ENCODE data around the gene BST1.

Gene BST1

DNA sequence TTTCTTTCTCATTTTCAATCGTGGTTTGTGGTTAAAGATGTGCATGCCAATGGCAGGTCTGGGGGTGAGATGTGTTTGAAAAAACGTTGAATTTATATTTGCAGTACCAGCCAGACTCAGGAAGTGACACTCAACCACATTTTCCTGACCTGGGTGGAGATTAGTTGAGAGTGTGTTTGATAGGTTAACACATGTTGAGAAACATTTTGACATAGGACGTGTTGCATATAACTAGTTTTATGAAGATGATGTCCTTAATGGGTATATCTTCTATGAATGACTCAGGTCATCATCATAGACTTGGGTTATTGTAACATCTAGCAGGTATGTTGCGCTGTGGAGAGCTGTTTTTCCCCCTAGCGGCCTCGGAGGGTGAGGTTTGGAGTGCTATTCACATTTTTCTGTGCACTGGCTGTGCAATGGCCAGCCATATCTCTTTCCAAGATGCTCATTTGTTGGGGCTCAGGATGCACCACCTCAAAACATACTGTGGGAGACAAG is 53.5 kb downstream of the BST1 start:
- TF ChIP-seq RAD21 (IDR thresholded peaks at IDR 0.05; ENCODE audit: low read depth) (no peak), CEBPB (IDR thresholded peaks at IDR 0.05) (no peak), YY1 (IDR thresholded peaks at IDR 0.05; ENCODE audit: low read depth) (no peak), TCF12 (IDR thresholded peaks at IDR 0.05; ENCODE audit: low read depth) (no peak), EP300 (IDR thresholded peaks at IDR 0.05; ENCODE audit: borderline replicate concordance) (no peak), TEAD4 (IDR thresholded peaks at IDR 0.05) (no peak), NFIC (IDR thresholded peaks at IDR 0.05) (no peak), CREB1 (IDR thresholded peaks at IDR 0.05; ENCODE audit: low read depth) (no peak), EGR1 (IDR thresholded peaks at IDR 0.05) (no peak), TAF1 (IDR thresholded peaks at IDR 0.05; ENCODE audit: low read depth) (no peak), FOXM1 (IDR thresholded peaks at IDR 0.05; ENCODE audit: borderline replicate concordance, low read depth) (no peak), ZBTB7A (IDR thresholded peaks at IDR 0.05; ENCODE audit: low read depth) (no peak)
- TF ChIP-seq, protein P1, sequence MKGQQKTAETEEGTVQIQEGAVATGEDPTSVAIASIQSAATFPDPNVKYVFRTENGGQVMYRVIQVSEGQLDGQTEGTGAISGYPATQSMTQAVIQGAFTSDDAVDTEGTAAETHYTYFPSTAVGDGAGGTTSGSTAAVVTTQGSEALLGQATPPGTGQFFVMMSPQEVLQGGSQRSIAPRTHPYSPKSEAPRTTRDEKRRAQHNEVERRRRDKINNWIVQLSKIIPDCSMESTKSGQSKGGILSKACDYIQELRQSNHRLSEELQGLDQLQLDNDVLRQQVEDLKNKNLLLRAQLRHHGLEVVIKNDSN (IDR thresholded peaks at IDR 0.05), result no peak
- TF ChIP-seq, protein P2, sequence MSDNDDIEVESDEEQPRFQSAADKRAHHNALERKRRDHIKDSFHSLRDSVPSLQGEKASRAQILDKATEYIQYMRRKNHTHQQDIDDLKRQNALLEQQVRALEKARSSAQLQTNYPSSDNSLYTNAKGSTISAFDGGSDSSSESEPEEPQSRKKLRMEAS (IDR thresholded peaks at IDR 0.05), result no peak
- TF ChIP-seq, protein P3, sequence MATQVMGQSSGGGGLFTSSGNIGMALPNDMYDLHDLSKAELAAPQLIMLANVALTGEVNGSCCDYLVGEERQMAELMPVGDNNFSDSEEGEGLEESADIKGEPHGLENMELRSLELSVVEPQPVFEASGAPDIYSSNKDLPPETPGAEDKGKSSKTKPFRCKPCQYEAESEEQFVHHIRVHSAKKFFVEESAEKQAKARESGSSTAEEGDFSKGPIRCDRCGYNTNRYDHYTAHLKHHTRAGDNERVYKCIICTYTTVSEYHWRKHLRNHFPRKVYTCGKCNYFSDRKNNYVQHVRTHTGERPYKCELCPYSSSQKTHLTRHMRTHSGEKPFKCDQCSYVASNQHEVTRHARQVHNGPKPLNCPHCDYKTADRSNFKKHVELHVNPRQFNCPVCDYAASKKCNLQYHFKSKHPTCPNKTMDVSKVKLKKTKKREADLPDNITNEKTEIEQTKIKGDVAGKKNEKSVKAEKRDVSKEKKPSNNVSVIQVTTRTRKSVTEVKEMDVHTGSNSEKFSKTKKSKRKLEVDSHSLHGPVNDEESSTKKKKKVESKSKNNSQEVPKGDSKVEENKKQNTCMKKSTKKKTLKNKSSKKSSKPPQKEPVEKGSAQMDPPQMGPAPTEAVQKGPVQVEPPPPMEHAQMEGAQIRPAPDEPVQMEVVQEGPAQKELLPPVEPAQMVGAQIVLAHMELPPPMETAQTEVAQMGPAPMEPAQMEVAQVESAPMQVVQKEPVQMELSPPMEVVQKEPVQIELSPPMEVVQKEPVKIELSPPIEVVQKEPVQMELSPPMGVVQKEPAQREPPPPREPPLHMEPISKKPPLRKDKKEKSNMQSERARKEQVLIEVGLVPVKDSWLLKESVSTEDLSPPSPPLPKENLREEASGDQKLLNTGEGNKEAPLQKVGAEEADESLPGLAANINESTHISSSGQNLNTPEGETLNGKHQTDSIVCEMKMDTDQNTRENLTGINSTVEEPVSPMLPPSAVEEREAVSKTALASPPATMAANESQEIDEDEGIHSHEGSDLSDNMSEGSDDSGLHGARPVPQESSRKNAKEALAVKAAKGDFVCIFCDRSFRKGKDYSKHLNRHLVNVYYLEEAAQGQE (IDR thresholded peaks at IDR 0.05; ENCODE audit: low read depth), result no peak

- TF ChIP-seq TEAD4 (IDR thresholded peaks at IDR 0.05) (no peak), ZBTB7A (IDR thresholded peaks at IDR 0.05; ENCODE audit: low read depth) (no peak)
These were observed 54.2 kb downstream of the BST1 start for GRCh38 chr4:15757054-15757453.

DNA sequence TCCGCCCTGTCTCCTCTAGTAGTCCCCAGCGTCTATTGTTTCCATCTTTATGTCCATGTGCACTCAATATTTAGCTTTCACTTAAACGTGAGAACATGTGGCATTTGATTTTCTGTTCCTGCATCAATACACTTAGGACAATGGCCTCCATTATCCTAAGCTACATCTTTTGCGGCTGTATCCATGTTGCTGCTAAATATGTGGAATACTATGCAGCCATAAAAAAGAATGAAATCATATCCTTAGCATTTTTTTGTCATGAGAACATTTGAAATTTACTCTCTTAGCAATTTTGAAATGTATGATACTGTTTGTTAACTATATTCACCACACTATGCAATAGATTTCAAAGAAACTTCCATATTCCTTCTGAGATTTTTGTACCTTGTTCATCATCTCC is 55.4 kb downstream of the BST1 start:
- no peak for TF ChIP-seq EGR1 (IDR thresholded peaks at IDR 0.05)
- TF ChIP-seq CREB1 (IDR thresholded peaks at IDR 0.05; ENCODE audit: low read depth), result no peak
- no peak for TF ChIP-seq RAD21 (IDR thresholded peaks at IDR 0.05; ENCODE audit: low read depth)
- TF ChIP-seq, protein P1 (IDR thresholded peaks at IDR 0.05), result no peak
- no peak for TF ChIP-seq TAF1 (IDR thresholded peaks at IDR 0.05; ENCODE audit: low read depth)
- TF ChIP-seq ZBTB7A (IDR thresholded peaks at IDR 0.05; ENCODE audit: low read depth), result no peak
- no peak for TF ChIP-seq EP300 (IDR thresholded peaks at IDR 0.05; ENCODE audit: borderline replicate concordance)
- TF ChIP-seq NFIC (IDR thresholded peaks at IDR 0.05), result no peak
- no peak for TF ChIP-seq TEAD4 (IDR thresholded peaks at IDR 0.05)
- no peak for TF ChIP-seq CEBPB (IDR thresholded peaks at IDR 0.05)
- no peak for TF ChIP-seq FOXM1 (IDR thresholded peaks at IDR 0.05; ENCODE audit: borderline replicate concordance, low read depth)
- no peak for TF ChIP-seq YY1 (IDR thresholded peaks at IDR 0.05; ENCODE audit: low read depth)
- TF ChIP-seq, protein P3 (IDR thresholded peaks at IDR 0.05; ENCODE audit: low read depth), result no peak
- TF ChIP-seq, protein P2 (IDR thresholded peaks at IDR 0.05), result no peak
- TF ChIP-seq TCF12 (IDR thresholded peaks at IDR 0.05; ENCODE audit: low read depth), result no peak

DNA sequence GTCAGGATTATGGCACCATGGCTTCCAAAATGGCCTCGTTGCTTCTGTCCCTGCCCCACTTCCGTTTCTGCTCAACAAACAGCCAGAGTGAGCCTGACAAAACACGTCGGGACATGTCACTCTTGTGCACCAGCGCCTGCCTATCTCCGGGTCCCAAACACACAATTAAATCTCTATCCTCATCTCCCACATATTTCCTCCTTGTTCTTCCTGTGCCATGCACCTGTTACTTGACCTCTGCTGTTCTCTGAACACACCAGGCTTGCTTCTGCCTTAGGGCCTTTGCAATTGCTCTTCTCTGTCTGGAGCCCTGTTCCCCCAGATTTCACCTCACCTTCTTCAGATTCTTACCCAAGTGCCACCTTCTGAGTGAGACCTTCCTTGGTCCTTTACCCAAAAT is 62.5 kb downstream of the BST1 start:
- TF ChIP-seq TAF1 (IDR thresholded peaks at IDR 0.05; ENCODE audit: low read depth) (no peak), NFIC (IDR thresholded peaks at IDR 0.05) (no peak), EGR1 (IDR thresholded peaks at IDR 0.05) (no peak), EP300 (IDR thresholded peaks at IDR 0.05; ENCODE audit: borderline replicate concordance) (no peak), FOXM1 (IDR thresholded peaks at IDR 0.05; ENCODE audit: borderline replicate concordance, low read depth) (no peak), TEAD4 (IDR thresholded peaks at IDR 0.05) (no peak), YY1 (IDR thresholded peaks at IDR 0.05; ENCODE audit: low read depth) (no peak)
- TF ChIP-seq, protein P3 (IDR thresholded peaks at IDR 0.05; ENCODE audit: low read depth), result no peak
- TF ChIP-seq, protein P1 (IDR thresholded peaks at IDR 0.05), result no peak
- TF ChIP-seq, protein P2 (IDR thresholded peaks at IDR 0.05), result no peak
